Right kidney (tissue), 1 donor: ENCODE results near the gene MLLT6.
"Not testable (repeated sequence)": the region's sequence is repeated elsewhere in the genome, so short reads cannot be mapped to it uniquely, and the experiment has no call there.

Experiments used
- DNase-seq: peaks from one replicate; pipeline ENCODE4 v3.0.0-alpha.2; 2016

MLLT6 gene

GRCh38 chr17:38726145-38726544, 21.1 kb downstream of the MLLT6 start:
- DNase-seq, result not testable (repeated sequence)

DNA sequence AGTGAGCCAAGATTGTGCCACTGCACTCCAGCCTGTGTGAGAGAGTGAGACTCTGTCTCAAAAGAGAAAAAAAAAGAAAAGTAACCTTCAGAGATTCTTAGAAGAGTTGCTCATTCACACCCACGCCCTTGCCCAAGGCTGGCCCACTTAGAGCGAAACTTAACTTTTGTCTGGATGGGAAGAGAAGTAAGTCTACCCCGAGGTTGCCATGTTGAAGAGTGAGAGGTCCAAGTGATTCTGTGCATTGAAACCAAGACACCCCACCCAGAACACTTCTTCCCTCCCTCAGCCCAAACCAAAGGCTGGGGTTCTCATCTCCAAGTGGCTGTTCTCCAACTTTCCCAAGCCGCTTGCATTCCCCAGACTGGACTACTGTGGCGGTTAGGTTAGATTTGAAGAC, 22.7 kb downstream of the MLLT6 start:
- DNase-seq, result no peak

DNA sequence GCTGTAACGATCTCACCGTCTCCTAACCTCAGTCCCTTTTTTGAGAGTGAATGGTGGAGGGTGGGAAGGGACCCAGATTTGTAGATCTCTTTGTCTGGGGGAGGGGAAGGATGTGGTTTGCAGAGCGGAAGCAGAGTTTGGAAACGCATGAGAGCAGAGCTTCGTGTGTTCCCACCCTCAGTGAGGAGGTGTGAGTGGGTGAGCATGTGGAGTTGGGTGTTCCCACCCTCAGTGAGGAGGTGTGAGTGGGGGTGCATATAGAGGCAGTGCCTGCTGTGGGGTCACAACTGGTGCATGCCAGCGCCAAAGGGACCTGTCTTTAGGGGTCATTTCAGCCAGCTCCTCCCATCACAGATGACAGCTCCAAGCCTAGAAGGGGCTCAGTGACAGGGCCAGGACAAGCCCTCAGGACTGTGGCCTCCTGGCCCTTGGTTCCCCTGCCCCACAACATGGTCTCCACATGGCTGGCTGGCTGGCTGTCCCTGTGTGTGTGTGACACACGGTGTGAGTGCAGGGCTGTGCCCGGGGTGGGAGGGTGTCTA, 23.3 kb downstream of the MLLT6 start:
- no peak for DNase-seq

GRCh38 chr17:38729368-38729885, 24.4 kb downstream of the MLLT6 start:
- DNase-seq, result no peak

DNA sequence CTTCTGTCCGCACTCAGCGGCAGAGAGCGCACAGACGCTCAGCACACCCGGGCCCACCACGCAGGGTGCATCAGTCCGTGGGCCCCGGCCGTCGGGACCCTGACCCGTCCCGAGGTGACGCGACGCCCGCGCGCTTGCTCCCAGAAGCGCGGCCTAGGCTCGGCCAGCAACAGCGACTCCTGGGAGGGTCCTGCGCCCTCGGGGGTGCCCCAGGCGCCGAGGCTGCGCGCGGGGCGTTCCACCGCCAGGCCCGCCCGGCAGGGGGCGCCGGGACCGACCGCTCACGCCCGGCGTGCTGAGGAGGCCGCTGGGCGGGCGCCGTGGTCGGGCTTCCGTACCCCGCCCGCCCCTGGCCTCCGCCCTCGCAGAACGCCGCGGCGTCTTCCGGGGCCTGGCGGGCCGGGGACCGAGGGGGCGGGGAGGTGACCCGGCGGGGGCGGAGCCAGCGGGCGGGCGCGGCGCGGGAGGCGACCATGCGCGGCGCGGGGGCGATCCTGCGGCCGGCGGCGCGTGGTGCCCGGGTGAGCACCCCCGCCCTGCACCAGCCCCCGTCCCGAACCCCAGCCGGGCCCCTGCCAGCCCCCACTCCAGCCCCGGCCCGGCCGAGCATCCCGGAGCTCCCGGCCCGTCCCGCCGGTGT, 24.9 kb downstream of the MLLT6 start, which contains the start of gene CISD3:
CISD3 (plus strand) TSS at position 456 of the 640 bp plus-strand sequence; CDS start at position 474, 18 bp downstream.
- peak; percentile 82 for DNase-seq

- DNase-seq, result peak; percentile 75
Measured at GRCh38 chr17:38730526-38731379, 25.7 kb downstream of the MLLT6 start.

DNA sequence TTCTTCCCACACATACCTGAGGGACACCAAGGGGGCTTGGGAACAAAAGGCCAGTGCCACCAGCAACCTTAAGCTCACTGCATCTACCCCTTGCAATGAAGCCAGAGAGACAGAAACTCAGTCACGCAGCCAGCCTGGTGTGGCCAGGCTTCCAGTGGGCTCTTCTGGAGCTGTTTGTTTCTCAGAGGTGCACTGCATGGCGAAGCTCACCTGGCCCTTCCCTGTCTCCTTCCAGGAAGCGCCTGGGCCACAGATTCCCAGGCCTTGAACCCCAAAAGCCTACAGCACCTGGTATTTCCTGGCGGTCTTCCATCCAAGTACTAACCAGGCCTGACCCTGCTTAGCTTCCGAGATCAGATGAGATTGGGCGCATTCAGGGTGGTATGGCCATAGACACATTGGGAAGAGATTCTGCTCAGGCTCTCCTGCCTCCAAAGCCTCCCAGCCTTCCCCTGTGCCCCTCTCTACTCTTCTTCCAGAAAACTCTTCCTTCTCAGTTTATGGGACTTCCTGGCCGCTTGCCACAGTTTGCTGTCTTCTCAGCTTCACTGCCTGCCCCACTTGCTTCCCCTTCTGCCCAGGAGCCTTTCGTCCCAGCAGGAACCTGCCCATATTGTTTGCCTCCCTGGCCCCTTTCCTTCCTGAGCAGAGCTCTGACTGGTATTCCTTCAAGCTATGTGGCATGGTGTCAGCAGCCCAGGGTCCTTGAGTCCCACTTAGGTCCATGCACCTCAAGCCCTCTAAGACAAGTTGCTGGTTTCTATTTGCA, 26.6 kb downstream of the MLLT6 start:
- DNase-seq, result no peak

- DNase-seq, result no peak
Measured at GRCh38 chr17:38732376-38733281, 27.6 kb downstream of the MLLT6 start.

GRCh38 chr17:38733282-38733981, 28.4 kb downstream of the MLLT6 start:
- no peak for DNase-seq

DNA sequence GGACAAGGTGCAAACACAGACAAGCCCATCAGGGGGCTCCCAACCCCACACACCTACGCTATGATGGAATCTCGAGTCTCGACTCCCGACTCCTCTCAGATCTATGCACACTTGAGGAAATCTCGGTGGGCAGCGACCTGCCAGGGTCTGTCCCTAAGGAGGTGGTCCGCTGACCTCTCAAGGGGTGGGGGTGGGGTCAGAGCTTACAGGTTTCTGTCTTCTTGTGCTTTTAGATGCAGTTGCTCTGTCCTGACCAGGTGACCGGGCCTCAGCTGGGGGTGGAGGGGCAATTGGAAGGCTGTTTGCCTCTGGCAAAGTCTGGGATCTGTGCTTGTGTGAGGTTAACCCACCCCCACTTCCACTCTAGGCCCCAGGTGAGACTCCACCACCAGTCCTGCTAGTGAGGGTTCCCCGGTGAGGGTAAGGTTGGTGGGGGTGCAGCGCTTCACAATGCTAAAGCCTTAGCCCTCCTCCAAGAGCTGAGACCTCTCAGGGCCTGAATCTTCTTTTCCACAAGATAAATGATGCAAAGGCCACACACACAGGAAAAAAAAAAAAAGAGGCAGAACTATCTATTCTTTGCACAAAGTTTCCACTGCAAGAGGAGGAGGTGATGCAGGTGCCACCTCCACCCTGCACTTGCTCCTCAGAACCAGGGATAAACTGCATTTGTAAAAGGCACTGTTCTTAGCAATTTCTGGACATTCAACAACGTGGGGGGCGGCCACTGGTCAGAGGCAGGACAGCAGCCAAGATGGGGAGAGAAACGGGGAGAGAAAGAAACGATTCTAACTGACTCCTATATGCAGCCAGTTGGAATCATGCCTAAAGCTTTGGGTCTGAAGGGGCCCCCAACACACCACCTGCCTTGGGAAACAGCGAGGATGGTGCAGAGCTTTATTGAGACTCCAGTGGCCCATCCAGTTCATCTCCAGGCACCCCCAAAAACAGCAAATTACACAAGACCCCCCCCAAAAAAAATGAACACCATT, 29.2 kb downstream of the MLLT6 start:
- DNase-seq, result no peak

DNA sequence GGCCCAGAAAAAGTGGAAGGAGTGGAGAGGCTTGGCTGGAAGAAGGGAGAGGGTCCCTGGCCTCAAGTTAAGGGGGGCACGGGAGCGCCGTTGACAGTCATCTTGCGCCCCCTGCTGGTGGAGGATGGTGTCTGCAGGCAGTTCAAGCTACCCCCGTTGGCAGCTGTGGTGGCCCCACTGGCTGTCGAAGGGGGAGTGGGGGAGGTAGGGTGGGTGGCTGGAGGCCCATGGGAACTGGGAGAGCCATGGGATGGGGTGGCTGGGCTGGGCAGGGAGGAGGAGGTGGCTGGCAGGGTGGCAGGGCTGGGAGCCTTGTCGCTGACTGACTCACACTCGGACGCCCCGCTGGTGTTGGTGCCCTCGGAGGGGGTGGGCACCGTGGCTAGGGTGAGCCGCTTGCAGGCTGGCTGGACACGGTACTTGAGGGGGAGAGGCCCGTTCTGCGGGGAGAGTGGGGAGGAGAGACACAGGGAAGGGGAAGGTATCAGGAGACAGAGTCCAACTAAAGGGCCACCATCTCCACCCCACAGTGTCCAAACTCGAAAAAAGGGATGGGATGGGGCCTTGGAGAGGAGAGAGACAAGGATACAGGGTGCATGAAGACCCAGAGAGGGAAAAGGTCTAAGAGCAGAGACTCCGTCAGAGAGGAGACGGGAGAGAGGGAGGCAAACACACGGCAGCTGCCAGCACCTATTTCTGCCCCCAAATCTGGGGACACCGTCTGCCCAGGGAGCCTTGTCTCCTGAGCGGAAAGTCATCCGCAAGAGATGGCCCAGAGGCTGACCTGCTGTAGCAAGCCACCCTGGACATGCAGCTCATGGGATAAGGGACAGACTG, 30.3 kb downstream of the MLLT6 start:
- DNase-seq, result no peak

GRCh38 chr17:38738007-38738662, 33.1 kb downstream of the MLLT6 start:
- DNase-seq, result no peak

GRCh38 chr17:38738686-38739085, 33.6 kb downstream of the MLLT6 start:
- no peak for DNase-seq

DNA sequence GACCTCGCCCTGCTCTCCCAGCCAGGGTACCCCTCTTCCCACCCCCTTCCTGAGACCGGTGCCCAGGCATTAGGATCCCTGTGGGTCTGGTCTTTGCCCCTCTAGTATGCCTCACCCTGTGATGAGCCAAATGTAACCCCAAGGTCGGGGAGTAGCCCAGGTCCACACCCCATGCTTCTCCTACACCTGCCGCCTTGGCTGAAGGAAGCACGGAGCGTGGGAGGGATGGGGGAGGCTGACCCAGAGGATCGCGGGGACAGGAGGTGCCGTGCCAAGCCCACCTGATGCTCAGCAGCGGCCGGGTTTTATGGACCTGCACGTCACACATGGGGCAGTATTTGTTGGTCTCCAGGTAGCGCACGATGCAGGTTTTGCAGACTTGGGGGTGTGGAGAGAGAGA, 34.2 kb downstream of the MLLT6 start:
- no peak for DNase-seq

DNA sequence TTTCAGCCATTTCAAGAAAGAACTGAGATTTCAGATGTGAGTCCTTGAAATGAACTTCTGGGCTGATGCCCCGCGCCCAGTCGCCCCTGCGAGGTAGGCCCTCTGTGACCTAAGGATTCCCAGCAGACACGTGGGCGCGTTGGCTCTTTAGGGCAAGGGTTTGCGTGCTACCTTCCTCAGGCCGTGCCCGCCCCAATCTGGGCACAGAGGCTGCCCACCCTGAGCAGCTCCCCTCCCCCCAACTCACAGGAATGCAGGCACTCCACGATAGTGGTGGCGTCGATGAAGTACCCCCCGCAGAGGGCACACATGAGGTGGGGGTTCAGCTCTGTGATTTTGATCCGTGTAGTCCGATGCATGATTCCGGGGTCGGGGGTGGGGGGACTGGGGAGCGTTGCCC, 35.0 kb downstream of the MLLT6 start:
- DNase-seq, result no peak

- DNase-seq, result no peak
Measured at GRCh38 chr17:38740806-38741205, 35.7 kb downstream of the MLLT6 start.

DNA sequence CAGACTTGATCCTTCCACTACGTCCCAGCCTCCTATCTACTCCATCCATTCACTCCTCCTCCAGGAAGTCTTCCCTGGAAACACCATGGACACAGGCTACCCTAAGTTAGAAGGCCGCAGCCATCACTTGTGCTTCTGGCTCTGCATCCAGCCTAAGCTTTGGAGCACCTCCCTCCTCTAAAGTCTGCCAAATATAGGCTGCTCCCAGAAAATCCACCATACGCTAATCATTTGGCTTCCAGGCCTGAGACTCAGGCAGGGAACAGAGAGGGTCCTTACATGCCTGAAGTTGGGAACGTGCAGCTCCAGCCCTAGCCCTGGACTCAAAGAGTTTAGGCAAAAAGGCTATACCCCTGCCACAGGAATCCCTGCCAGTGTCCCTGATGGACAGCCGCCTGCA, 36.4 kb downstream of the MLLT6 start:
- no peak for DNase-seq

- no peak for DNase-seq
Measured at GRCh38 chr17:38741921-38742410, 36.9 kb downstream of the MLLT6 start.
